Measurements from ENCODE around the gene FBXO3.
"Not testable (repeated sequence)": the region's sequence is repeated elsewhere in the genome, so short reads cannot be mapped to it uniquely, and the experiment has no call there.

The FBXO3 gene

GRCh38 chr11:33729072-33729664, 45.2 kb downstream of the FBXO3 start:
- in situ Hi-C loops (cut with MboI; ENCODE audit: low sequenced_read_pairs): not testable (repeated sequence)

GRCh38 chr11:33727539-33727938, 46.8 kb downstream of the FBXO3 start:
- in situ Hi-C loops (cut with MboI; ENCODE audit: low sequenced_read_pairs): not testable (repeated sequence)

GRCh38 chr11:33725496-33725895, 48.8 kb downstream of the FBXO3 start:
- in situ Hi-C loops (cut with MboI; ENCODE audit: low sequenced_read_pairs): no loop called here

- in situ Hi-C loops (cut with MboI; ENCODE audit: low sequenced_read_pairs): no loop called here
Observed at GRCh38 chr11:33724644-33725035, 49.7 kb downstream of the FBXO3 start.

- in situ Hi-C loops (cut with MboI; ENCODE audit: low sequenced_read_pairs): no loop called here
Observed at GRCh38 chr11:33723238-33723881, 51.0 kb downstream of the FBXO3 start.

- in situ Hi-C loops (cut with MboI; ENCODE audit: low sequenced_read_pairs): no loop called here
Observed at GRCh38 chr11:33722590-33723234, 51.6 kb downstream of the FBXO3 start.

GRCh38 chr11:33721984-33722383, 52.3 kb downstream of the FBXO3 start:
- in situ Hi-C loops (cut with MboI; ENCODE audit: low sequenced_read_pairs): no loop called here

GRCh38 chr11:33721426-33721825, 52.9 kb downstream of the FBXO3 start:
- in situ Hi-C loops (cut with MboI; ENCODE audit: low sequenced_read_pairs): no loop called here

- in situ Hi-C loops (cut with MboI; ENCODE audit: low sequenced_read_pairs): no loop called here
Observed at GRCh38 chr11:33719587-33719986, 54.7 kb downstream of the FBXO3 start.

- in situ Hi-C loops (cut with MboI; ENCODE audit: low sequenced_read_pairs): no loop called here
Observed at GRCh38 chr11:33718440-33718839, 55.9 kb downstream of the FBXO3 start.

- in situ Hi-C loops (cut with MboI; ENCODE audit: low sequenced_read_pairs): no loop called here
Observed at GRCh38 chr11:33716243-33716642, 58.1 kb downstream of the FBXO3 start.

- in situ Hi-C loops (cut with MboI; ENCODE audit: low sequenced_read_pairs): no loop called here
Observed at GRCh38 chr11:33713856-33714398, 60.4 kb downstream of the FBXO3 start.

GRCh38 chr11:33713151-33713855, 61.0 kb downstream of the FBXO3 start:
- in situ Hi-C loops (cut with MboI; ENCODE audit: low sequenced_read_pairs): no loop called here

- in situ Hi-C loops (cut with MboI; ENCODE audit: low sequenced_read_pairs): no loop called here
Observed at GRCh38 chr11:33712436-33712835, 61.9 kb downstream of the FBXO3 start.

- in situ Hi-C loops (cut with MboI; ENCODE audit: low sequenced_read_pairs): no loop called here
Observed at GRCh38 chr11:33709466-33709865, 64.9 kb downstream of the FBXO3 start.

- in situ Hi-C loops (cut with MboI; ENCODE audit: low sequenced_read_pairs): no loop called here
Observed at GRCh38 chr11:33708985-33709384, 65.3 kb downstream of the FBXO3 start.

GRCh38 chr11:33707831-33708230, 66.5 kb downstream of the FBXO3 start:
- in situ Hi-C loops (cut with MboI; ENCODE audit: low sequenced_read_pairs): not testable (repeated sequence)

GRCh38 chr11:33706966-33707365, 67.4 kb downstream of the FBXO3 start:
- in situ Hi-C loops (cut with MboI; ENCODE audit: low sequenced_read_pairs): no loop called here

- in situ Hi-C loops (cut with MboI; ENCODE audit: low sequenced_read_pairs): no loop called here
Observed at GRCh38 chr11:33706546-33706945, 67.8 kb downstream of the FBXO3 start.

GRCh38 chr11:33704240-33705002, 69.9 kb downstream of the FBXO3 start:
- in situ Hi-C loops (cut with MboI; ENCODE audit: low sequenced_read_pairs): no loop called here

- in situ Hi-C loops (cut with MboI; ENCODE audit: low sequenced_read_pairs): no loop called here
Observed at GRCh38 chr11:33703788-33704187, 70.5 kb downstream of the FBXO3 start.
